WTC11 (cell line): ENCODE results near the gene KCNK15. TPM values are rescaled to one million over a fixed set of nuclear protein-coding genes. Genes with fewer than 3 reads are reported as not detected.

Experiments
- ATAC-seq: fragments of 200-7000 bp; cut with Tn5 transposase; 2 replicates; pipeline ENCODE4 v1.10.0; 2021; ENCODE audit warnings: mild to moderate bottlenecking, moderate library complexity
- CTCF ChIA-PET: fragments of 300-600 bp; sonication (Branson Sonifier 250); formaldehyde crosslinking; loops from one replicate; lab custom pipeline; 2021; ENCODE audit warnings: antibody characterized with exemption; lab: Charles Lee
- POLR2A ChIA-PET: fragments of 350-600 bp; sonication (Branson Sonifier 250); formaldehyde crosslinking; loops from one replicate; lab custom pipeline; 2021; ENCODE audit warnings: antibody characterized with exemption; lab: Charles Lee
- DNase-seq: peaks from one replicate; pipeline ENCODE4 v3.0.0; 2021; ENCODE audit warnings: low spot score
- H3K27ac Mint-ChIP-seq: 2 replicates; pipeline ENCODE4 v1.8.0; 2021; ENCODE audit warnings: mixed read lengths
- H3K27me3 Mint-ChIP-seq: 2 replicates; pipeline ENCODE4 v1.8.0; 2021; ENCODE audit warnings: low read depth, mild to moderate bottlenecking, moderate library complexity, mixed read lengths
- H3K36me3 Mint-ChIP-seq: 2 replicates; pipeline ENCODE4 v1.8.0; 2021; ENCODE audit warnings: mixed read lengths
- H3K4me1 Mint-ChIP-seq: 2 replicates; pipeline ENCODE4 v1.8.0; 2022; ENCODE audit warnings: mixed read lengths
- H3K4me3 Mint-ChIP-seq: 2 replicates; pipeline ENCODE4 v1.8.0; 2021; ENCODE audit warnings: mild to moderate bottlenecking, moderate library complexity, mixed read lengths
- H3K9me3 Mint-ChIP-seq: 2 replicates; pipeline ENCODE4 v1.8.0; 2021; ENCODE audit warnings: mixed read lengths
- CBFB ChIP-seq: sonication (generic); formaldehyde crosslinking; IDR thresholded peaks from 2 replicates; pipeline ENCODE4 v1.8.1; 2022; ENCODE audit warnings: mild to moderate bottlenecking, low read depth, missing genetic modification reagents
- CREB1 ChIP-seq: sonication (generic); formaldehyde crosslinking; IDR thresholded peaks from 2 replicates; pipeline ENCODE4 v1.8.0; 2023; ENCODE audit warnings: mild to moderate bottlenecking, missing genetic modification reagents
- GTF2I ChIP-seq: fragments of 250-450 bp; sonication (Bioruptor Pico); conservative IDR thresholded peaks from 2 replicates; pipeline ENCODE4 v1.4.0; 2021; ENCODE audit warnings: mild to moderate bottlenecking
- JUN ChIP-seq: sonication (generic); formaldehyde crosslinking; IDR thresholded peaks from 2 replicates; pipeline ENCODE4 v1.8.0; 2023; ENCODE audit warnings: mild to moderate bottlenecking, missing genetic modification reagents
- NFATC4 ChIP-seq: fragments of 250-450 bp; sonication (Bioruptor Pico); IDR thresholded peaks from 2 replicates; pipeline ENCODE4 v1.9.0; 2021; ENCODE audit warnings: mild to moderate bottlenecking
- NFYB ChIP-seq: sonication (generic); formaldehyde crosslinking; conservative IDR thresholded peaks from 2 replicates; pipeline ENCODE4 v1.8.0; 2022; ENCODE audit warnings: low read depth, missing genetic modification reagents
- NR2C2 ChIP-seq: sonication (generic); formaldehyde crosslinking; IDR thresholded peaks from 2 replicates; pipeline ENCODE4 v1.8.0; 2022; ENCODE audit warnings: mild to moderate bottlenecking, missing genetic modification reagents
- RELA ChIP-seq: sonication (generic); formaldehyde crosslinking; IDR thresholded peaks from 2 replicates; pipeline ENCODE4 v1.8.1; 2022; ENCODE audit warnings: missing genetic modification reagents, mild to moderate bottlenecking, borderline replicate concordance
- RORB ChIP-seq: fragments of 250-450 bp; sonication (Bioruptor Pico); IDR thresholded peaks from 2 replicates; pipeline ENCODE4 v1.9.0; 2021; ENCODE audit warnings: mild to moderate bottlenecking
- TCF7 ChIP-seq: sonication (generic); formaldehyde crosslinking; IDR thresholded peaks from 2 replicates; pipeline ENCODE4 v1.8.0; 2022; ENCODE audit warnings: mild to moderate bottlenecking, low read depth, missing genetic modification reagents, moderate library complexity
- ZBTB21 ChIP-seq: sonication (generic); formaldehyde crosslinking; IDR thresholded peaks from 2 replicates; pipeline ENCODE4 v1.8.1; 2023; ENCODE audit warnings: mild to moderate bottlenecking, missing genetic modification reagents, borderline replicate concordance
- ZNF416 ChIP-seq: fragments of 250-450 bp; sonication (Bioruptor Pico); IDR thresholded peaks from 2 replicates; pipeline ENCODE4 v1.9.0; 2021; ENCODE audit warnings: mild to moderate bottlenecking, inconsistent platforms
- ZNF423 ChIP-seq: fragments of 250-450 bp; sonication (Bioruptor Pico); IDR thresholded peaks from 2 replicates; pipeline ENCODE4 v2.1.2; 2022; ENCODE audit warnings: mild to moderate bottlenecking, moderate library complexity
- ZNF671 ChIP-seq: fragments of 250-450 bp; sonication (Bioruptor Pico); IDR thresholded peaks from 2 replicates; pipeline ENCODE4 v1.8.0; 2021; ENCODE audit warnings: mild to moderate bottlenecking
- total RNA-seq: library from RNA; stranded (reverse); gene quantifications from 3 replicates; pipeline ENCODE4 v1.2.3, GENCODE V29; 2021
- TF ChIP-seq, protein P1 (sequence below): sonication (generic); formaldehyde crosslinking; IDR thresholded peaks from 2 replicates; pipeline ENCODE4 v1.8.1; 2023; ENCODE audit warnings: mild to moderate bottlenecking, missing genetic modification reagents, moderate library complexity
- TF ChIP-seq, protein P2 (sequence below): fragments of 200-600 bp; IDR thresholded peaks from 2 replicates; pipeline ENCODE4 v1.8.0; 2022; ENCODE audit warnings: antibody characterized with exemption
- TF ChIP-seq, protein P3 (sequence below): sonication (generic); formaldehyde crosslinking; IDR thresholded peaks from 2 replicates; pipeline ENCODE4 v1.8.1; 2022; ENCODE audit warnings: missing genetic modification reagents, borderline replicate concordance
- TF ChIP-seq, protein P4 (sequence below): sonication (generic); formaldehyde crosslinking; IDR thresholded peaks from 2 replicates; pipeline ENCODE4 v1.8.0; 2023; ENCODE audit warnings: mild to moderate bottlenecking, missing genetic modification reagents
- TF ChIP-seq, protein P5 (sequence below): sonication (generic); formaldehyde crosslinking; IDR thresholded peaks from 2 replicates; pipeline ENCODE4 v1.8.0; 2023; ENCODE audit warnings: missing genetic modification reagents

The KCNK15 gene
- total RNA-seq, 1 experiment from 2014 or later = 0.24 TPM

DNA sequence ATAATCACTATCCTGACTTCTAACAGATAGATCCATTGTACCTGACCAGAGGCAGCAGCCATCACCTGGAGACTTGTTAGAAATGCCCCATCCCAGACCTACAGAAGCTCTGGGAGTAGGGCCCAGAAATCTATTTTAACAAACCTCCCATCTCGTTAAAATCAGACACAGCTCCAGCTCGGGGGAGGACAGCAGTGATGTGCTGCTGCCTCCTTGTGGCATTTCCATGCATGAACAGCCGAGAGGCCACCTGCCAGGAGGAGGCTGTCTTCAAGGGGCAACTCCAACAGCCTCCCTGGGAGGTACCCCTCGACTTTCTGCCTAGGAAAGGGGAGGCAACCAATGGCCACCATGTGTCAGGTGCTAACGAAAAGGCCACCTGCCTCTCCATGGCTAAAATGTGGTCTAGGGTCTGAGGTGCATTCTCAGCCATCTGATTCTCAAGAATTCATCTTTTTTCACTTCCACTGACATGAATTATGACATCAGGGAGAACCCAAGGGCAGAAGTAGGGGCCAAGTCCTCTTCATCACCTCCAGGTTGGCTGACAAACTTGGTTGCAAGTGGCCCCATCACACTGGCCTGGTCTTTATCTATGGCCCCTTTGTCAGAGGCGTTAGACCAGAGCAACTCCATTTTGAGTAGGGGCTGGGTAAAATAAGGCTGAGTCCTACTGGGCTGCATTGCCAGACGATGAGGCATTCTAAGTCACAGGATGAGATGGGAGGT is 12.2 kb upstream of the KCNK15 start:
- Mint-ChIP-seq H3K4me1 (peaks cover 42% of the 10 kb centered on the region), H3K9me3 (peaks cover 12% of the 10 kb centered on the region)
- DNase-seq = peak; percentile 84

DNA sequence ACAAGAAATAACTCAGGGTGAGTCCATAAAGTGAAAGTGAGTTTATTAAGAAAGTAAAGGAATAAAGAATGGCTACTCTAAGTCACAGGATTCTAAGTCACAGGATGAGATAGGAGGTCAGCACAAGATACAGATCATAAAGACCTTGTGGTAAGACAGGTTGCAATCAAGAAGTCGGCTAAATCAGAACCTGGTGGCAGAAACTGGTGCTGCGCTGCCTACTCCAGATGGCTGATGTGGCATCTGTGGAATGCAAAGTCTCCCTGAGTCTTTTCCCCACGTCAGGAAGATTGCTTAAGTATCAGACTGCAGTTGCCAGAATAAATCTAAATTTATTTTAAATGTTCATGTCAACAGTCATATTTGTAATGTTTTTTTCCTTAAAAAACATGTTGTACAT is 10.7 kb upstream of the KCNK15 start:
- Mint-ChIP-seq H3K4me1 (peaks cover 32% of the 10 kb centered on the region), H3K27ac (no peak overlapping the region), H3K36me3 (no peaks in the 10 kb centered on the region; the same call in 1 of the 2 replicates), H3K27me3 (peaks cover 4% of the 10 kb centered on the region; the same call in 1 of the 2 replicates), H3K9me3 (peaks cover 19% of the 10 kb centered on the region), H3K4me3 (no peak overlapping the region)
- ChIA-PET CTCF (interaction anchor here (1.0 kb wide), 1 partner anchor 50 kb away, joined by 3 read pairs; no protein-coding TSS in a partner anchor), POLR2A (no interaction called here)
- TF ChIP-seq, protein P1, sequence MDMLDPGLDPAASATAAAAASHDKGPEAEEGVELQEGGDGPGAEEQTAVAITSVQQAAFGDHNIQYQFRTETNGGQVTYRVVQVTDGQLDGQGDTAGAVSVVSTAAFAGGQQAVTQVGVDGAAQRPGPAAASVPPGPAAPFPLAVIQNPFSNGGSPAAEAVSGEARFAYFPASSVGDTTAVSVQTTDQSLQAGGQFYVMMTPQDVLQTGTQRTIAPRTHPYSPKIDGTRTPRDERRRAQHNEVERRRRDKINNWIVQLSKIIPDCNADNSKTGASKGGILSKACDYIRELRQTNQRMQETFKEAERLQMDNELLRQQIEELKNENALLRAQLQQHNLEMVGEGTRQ = no peak
- no peak for TF ChIP-seq NFATC4 (CRISPR knock-in tag)
- TF ChIP-seq RELA (CRISPR knock-in tag) = no peak
- TF ChIP-seq ZBTB21 (CRISPR knock-in tag) = no peak
- TF ChIP-seq JUN (CRISPR knock-in tag) = no peak
- DNase-seq = peak; percentile 42
- ATAC-seq = no peak

More for the DNA sequence above, 12.2 kb upstream of the KCNK15 start:
- Mint-ChIP-seq H3K27ac (no peak overlapping the region), H3K4me3 (no peak overlapping the region), H3K36me3 (no peaks in the 10 kb centered on the region; the same call in 1 of the 2 replicates), H3K27me3 (no peaks in the 10 kb centered on the region; the same call in 1 of the 2 replicates)
- ChIA-PET CTCF (interaction anchor here (1.0 to 5.3 kb wide), 16 partner anchors 9 to 152 kb away, joined by 3 to 83 read pairs (median 4); partner anchors contain the start of gene YWHAB), POLR2A (no interaction called here)
- ATAC-seq = peak; percentile 43
- TF ChIP-seq, protein P2, sequence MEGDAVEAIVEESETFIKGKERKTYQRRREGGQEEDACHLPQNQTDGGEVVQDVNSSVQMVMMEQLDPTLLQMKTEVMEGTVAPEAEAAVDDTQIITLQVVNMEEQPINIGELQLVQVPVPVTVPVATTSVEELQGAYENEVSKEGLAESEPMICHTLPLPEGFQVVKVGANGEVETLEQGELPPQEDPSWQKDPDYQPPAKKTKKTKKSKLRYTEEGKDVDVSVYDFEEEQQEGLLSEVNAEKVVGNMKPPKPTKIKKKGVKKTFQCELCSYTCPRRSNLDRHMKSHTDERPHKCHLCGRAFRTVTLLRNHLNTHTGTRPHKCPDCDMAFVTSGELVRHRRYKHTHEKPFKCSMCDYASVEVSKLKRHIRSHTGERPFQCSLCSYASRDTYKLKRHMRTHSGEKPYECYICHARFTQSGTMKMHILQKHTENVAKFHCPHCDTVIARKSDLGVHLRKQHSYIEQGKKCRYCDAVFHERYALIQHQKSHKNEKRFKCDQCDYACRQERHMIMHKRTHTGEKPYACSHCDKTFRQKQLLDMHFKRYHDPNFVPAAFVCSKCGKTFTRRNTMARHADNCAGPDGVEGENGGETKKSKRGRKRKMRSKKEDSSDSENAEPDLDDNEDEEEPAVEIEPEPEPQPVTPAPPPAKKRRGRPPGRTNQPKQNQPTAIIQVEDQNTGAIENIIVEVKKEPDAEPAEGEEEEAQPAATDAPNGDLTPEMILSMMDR = peak; percentile 77
- TF ChIP-seq RORB (CRISPR knock-in tag) (no peak), GTF2I (CRISPR knock-in tag) (no peak), ZNF423 (CRISPR knock-in tag) (no peak), CREB1 (CRISPR knock-in tag) (peak; percentile 31; the same call in 1 of the 2 replicates)

DNA sequence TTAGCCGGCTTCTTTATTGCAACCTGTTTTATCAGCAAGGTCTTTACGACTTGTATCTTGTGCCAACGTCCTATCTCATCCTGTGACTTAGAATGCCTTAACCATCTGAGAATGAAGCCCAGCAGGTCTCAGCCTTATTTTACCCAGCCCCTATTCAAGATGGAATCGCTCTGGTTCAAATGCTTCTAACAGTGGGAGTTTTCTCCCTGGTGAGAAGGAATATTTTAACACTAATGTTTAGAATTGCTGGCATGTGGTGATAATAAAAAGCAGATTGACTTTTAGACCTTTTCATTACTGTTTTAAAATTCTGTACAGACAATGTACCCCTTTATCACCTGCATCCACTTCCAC is 9.9 kb upstream of the KCNK15 start:
- Mint-ChIP-seq H3K36me3 (no peaks in the 10 kb centered on the region; the same call in 1 of the 2 replicates), H3K4me1 (peaks cover 32% of the 10 kb centered on the region), H3K9me3 (peaks cover 19% of the 10 kb centered on the region), H3K4me3 (peak overlapping the region; percentile 26; the same call in 1 of the 2 replicates), H3K27me3 (peaks cover 4% of the 10 kb centered on the region), H3K27ac (peak overlapping the region; percentile 75)
- TF ChIP-seq ZNF416 (0 out of 2 replicates have a peak, but pooled peaks have one; percentile 39), CBFB (CRISPR knock-in tag) (no peak)
- ChIA-PET POLR2A (no interaction called here), CTCF (interaction anchor here (1.0 kb wide), 1 partner anchor 51 kb away, joined by 3 read pairs; no protein-coding TSS in a partner anchor)
- ATAC-seq = no peak
- DNase-seq = no peak

DNA sequence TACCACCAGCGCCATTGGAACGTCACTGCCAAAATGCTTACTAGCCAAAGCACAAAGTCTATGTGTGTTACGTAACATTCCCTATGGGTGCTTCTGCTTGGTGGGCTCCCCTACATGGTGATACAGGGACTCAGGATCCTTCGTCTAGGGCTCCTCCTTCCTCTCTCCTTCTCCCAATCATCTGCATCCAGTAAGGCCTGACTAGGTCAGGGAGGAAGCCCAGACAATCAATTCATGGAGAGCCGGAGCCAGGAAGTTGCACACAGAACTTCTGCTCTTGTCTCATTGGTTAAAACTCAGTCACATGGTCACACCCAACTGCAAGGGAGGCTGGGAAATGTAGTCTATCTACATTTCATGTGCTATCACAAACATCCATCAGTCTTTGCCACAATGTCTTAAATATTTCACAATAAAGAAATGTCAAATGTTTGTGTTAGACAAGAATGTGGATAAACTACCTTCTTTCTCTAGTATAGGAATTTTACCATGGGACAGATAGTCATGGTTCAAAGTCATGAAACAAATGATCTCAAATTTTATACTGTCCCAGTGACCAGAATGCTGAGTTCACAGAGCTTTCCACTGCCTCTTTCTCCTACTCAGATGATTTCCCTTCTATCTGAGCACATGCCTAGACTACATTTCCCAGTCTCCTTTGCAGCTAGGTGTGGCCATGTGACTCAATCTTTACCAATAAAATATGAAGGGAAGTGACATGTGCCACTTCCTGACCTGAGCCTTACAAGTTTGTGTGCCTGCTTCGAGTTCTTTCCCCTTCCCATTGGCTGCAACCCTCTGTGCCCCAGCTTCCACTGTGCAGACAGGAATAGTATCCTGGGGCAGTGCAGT is 9.3 kb upstream of the KCNK15 start:
- Mint-ChIP-seq H3K27me3 (peaks cover 8% of the 10 kb centered on the region), H3K9me3 (peaks cover 19% of the 10 kb centered on the region), H3K4me3 (peak overlapping the region; percentile 26; the same call in 1 of the 2 replicates), H3K4me1 (peaks cover 32% of the 10 kb centered on the region), H3K27ac (peak overlapping the region; percentile 75), H3K36me3 (no peaks in the 10 kb centered on the region; the same call in 1 of the 2 replicates)
- ATAC-seq = peak; percentile 97
- CTCF ChIA-PET = interaction anchor here (0.5 to 1.4 kb wide), 3 partner anchors 51 to 219 kb away, joined by 3 to 5 read pairs (median 3); no protein-coding TSS in a partner anchor
- peak; percentile 65 for DNase-seq
- POLR2A ChIA-PET = no interaction called here
- TF ChIP-seq, protein P3, sequence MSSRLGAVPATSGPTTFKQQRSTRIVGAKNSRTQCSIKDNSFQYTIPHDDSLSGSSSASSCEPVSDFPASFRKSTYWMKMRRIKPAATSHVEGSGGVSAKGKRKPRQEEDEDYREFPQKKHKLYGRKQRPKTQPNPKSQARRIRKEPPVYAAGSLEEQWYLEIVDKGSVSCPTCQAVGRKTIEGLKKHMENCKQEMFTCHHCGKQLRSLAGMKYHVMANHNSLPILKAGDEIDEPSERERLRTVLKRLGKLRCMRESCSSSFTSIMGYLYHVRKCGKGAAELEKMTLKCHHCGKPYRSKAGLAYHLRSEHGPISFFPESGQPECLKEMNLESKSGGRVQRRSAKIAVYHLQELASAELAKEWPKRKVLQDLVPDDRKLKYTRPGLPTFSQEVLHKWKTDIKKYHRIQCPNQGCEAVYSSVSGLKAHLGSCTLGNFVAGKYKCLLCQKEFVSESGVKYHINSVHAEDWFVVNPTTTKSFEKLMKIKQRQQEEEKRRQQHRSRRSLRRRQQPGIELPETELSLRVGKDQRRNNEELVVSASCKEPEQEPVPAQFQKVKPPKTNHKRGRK = no peak
- TF ChIP-seq, protein P4, sequence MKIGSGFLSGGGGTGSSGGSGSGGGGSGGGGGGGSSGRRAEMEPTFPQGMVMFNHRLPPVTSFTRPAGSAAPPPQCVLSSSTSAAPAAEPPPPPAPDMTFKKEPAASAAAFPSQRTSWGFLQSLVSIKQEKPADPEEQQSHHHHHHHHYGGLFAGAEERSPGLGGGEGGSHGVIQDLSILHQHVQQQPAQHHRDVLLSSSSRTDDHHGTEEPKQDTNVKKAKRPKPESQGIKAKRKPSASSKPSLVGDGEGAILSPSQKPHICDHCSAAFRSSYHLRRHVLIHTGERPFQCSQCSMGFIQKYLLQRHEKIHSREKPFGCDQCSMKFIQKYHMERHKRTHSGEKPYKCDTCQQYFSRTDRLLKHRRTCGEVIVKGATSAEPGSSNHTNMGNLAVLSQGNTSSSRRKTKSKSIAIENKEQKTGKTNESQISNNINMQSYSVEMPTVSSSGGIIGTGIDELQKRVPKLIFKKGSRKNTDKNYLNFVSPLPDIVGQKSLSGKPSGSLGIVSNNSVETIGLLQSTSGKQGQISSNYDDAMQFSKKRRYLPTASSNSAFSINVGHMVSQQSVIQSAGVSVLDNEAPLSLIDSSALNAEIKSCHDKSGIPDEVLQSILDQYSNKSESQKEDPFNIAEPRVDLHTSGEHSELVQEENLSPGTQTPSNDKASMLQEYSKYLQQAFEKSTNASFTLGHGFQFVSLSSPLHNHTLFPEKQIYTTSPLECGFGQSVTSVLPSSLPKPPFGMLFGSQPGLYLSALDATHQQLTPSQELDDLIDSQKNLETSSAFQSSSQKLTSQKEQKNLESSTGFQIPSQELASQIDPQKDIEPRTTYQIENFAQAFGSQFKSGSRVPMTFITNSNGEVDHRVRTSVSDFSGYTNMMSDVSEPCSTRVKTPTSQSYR (CRISPR knock-in tag) = no peak
- TF ChIP-seq NR2C2 = no peak
- TF ChIP-seq, protein P5, sequence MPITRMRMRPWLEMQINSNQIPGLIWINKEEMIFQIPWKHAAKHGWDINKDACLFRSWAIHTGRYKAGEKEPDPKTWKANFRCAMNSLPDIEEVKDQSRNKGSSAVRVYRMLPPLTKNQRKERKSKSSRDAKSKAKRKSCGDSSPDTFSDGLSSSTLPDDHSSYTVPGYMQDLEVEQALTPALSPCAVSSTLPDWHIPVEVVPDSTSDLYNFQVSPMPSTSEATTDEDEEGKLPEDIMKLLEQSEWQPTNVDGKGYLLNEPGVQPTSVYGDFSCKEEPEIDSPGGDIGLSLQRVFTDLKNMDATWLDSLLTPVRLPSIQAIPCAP (CRISPR knock-in tag) = no peak
- TF ChIP-seq TCF7 (CRISPR knock-in tag) = no peak
- peak; percentile 70 for TF ChIP-seq NFYB (CRISPR knock-in tag)
- no peak for TF ChIP-seq ZNF671 (CRISPR knock-in tag)
